ENCODE results near the gene CTIF. TPM values are rescaled to one million over a fixed set of nuclear protein-coding genes. Genes with fewer than 3 reads are reported as not detected.

Gene CTIF
- total RNA-seq, 1 donor from 2014 or later: 35.1 TPM

- TF ChIP-seq POLR2AphosphoS5 (IDR thresholded peaks at IDR 0.05; ENCODE audit: insufficient read depth in 1 of 2, low read depth in 1 of 2) (no peak), CTCF (IDR thresholded peaks at IDR 0.05) (no peak), POLR2A (IDR thresholded peaks at IDR 0.05) (no peak)
- H3K4me3 ChIP-seq: no peak overlapping the region
- DNase-seq (ENCODE audit: extremely low spot score in 2 of 2): no peak
- H3K27me3 ChIP-seq: no peaks in the 10 kb centered on the region
- no peaks in the 10 kb centered on the region for H3K9me3 ChIP-seq
- peaks cover 4% of the 10 kb centered on the region for H3K4me1 ChIP-seq
- no peak overlapping the region for H3K27ac ChIP-seq
- intact Hi-C loops (cut with DNase I): no loop called here
- no peaks in the 10 kb centered on the region for H3K36me3 ChIP-seq
These were observed 41.2 kb downstream of the CTIF start for GRCh38 chr18:48580066-48580465.

- intact Hi-C loops (cut with DNase I): no loop called here
- H3K4me1 ChIP-seq: peaks cover 4% of the 10 kb centered on the region
- DNase-seq (ENCODE audit: extremely low spot score in 2 of 2): no peak
- H3K4me3 ChIP-seq: no peak overlapping the region
- no peaks in the 10 kb centered on the region for H3K27me3 ChIP-seq
- H3K36me3 ChIP-seq: no peaks in the 10 kb centered on the region
- TF ChIP-seq POLR2A (IDR thresholded peaks at IDR 0.05) (no peak), CTCF (IDR thresholded peaks at IDR 0.05) (no peak), POLR2AphosphoS5 (IDR thresholded peaks at IDR 0.05; ENCODE audit: insufficient read depth in 1 of 2, low read depth in 1 of 2) (no peak)
- no peaks in the 10 kb centered on the region for H3K9me3 ChIP-seq
- H3K27ac ChIP-seq: no peak overlapping the region
These were observed 42.0 kb downstream of the CTIF start for GRCh38 chr18:48580782-48581181.

DNA sequence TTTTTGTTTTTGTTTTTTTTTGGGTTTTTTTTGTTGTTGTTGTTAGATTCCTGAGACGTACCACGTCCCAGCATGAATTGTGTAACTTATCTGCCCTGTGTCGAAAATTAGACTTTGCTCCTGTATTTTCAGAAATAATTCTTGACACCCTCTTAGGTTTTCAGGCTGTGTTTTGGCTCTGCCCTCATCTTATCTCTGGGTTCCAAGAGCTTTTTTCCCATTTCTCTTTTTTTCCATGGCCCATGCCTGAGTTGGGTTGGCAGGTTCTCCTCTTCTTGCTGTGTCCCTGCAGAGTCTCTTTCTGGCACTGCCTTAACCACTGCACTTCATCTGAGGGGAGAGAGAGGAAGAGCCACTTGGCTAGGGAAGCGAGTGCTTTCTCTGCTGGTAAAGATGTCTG is 42.4 kb downstream of the CTIF start:
- no peak for TF ChIP-seq POLR2AphosphoS5 (IDR thresholded peaks at IDR 0.05; ENCODE audit: insufficient read depth in 1 of 2, low read depth in 1 of 2)
- no peak for TF ChIP-seq POLR2A (IDR thresholded peaks at IDR 0.05)
- TF ChIP-seq CTCF (IDR thresholded peaks at IDR 0.05): no peak
- no peaks in the 10 kb centered on the region for H3K27me3 ChIP-seq
- no peaks in the 10 kb centered on the region for H3K9me3 ChIP-seq
- no peak for DNase-seq (ENCODE audit: extremely low spot score in 2 of 2)
- H3K4me1 ChIP-seq: peaks cover 4% of the 10 kb centered on the region
- H3K27ac ChIP-seq: no peak overlapping the region
- intact Hi-C loops (cut with DNase I): no loop called here
- no peak overlapping the region for H3K4me3 ChIP-seq
- no peaks in the 10 kb centered on the region for H3K36me3 ChIP-seq

DNA sequence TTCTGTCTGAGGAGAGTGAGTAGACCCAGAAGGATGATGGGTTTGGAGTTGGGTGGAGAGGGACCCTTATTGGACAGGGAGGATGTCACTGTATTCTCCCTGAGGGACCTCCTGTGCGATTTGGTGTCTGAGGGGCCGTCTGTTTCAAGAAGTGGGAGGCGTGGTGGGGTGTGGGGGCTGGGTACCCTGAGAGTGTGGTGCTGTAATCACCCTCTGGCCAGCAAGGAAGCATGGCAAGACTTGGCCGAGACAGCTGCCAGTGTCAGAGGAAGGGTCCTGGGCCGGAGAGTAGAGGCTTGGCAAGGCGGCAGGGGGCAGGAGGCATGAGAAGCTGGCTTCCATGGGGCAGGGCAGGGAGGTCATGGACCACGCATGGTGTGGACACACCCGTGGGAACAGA is 43.1 kb downstream of the CTIF start:
- DNase-seq (ENCODE audit: extremely low spot score in 2 of 2): no peak
- Histone ChIP-seq H3K27me3 (no peaks in the 10 kb centered on the region), H3K4me1 (peaks cover 4% of the 10 kb centered on the region), H3K9me3 (no peaks in the 10 kb centered on the region), H3K27ac (no peak overlapping the region), H3K4me3 (no peak overlapping the region), H3K36me3 (no peaks in the 10 kb centered on the region)
- intact Hi-C loops (cut with DNase I): no loop called here
- no peak for TF ChIP-seq POLR2AphosphoS5 (IDR thresholded peaks at IDR 0.05; ENCODE audit: insufficient read depth in 1 of 2, low read depth in 1 of 2)
- TF ChIP-seq POLR2A (IDR thresholded peaks at IDR 0.05): no peak
- TF ChIP-seq CTCF (IDR thresholded peaks at IDR 0.05): no peak

GRCh38 chr18:48582946-48583345 is 44.1 kb downstream of the CTIF start:
- no peak overlapping the region for H3K4me3 ChIP-seq
- H3K9me3 ChIP-seq: no peaks in the 10 kb centered on the region
- no peak for DNase-seq (ENCODE audit: extremely low spot score in 2 of 2)
- no peaks in the 10 kb centered on the region for H3K36me3 ChIP-seq
- no peak for TF ChIP-seq CTCF (IDR thresholded peaks at IDR 0.05)
- TF ChIP-seq POLR2AphosphoS5 (IDR thresholded peaks at IDR 0.05; ENCODE audit: insufficient read depth in 1 of 2, low read depth in 1 of 2): no peak
- TF ChIP-seq POLR2A (IDR thresholded peaks at IDR 0.05): no peak
- H3K27me3 ChIP-seq: no peaks in the 10 kb centered on the region
- H3K4me1 ChIP-seq: peaks cover 4% of the 10 kb centered on the region
- intact Hi-C loops (cut with DNase I): no loop called here
- H3K27ac ChIP-seq: no peak overlapping the region
